ENCODE data around the gene MAEA. TPM values are rescaled to one million over a fixed set of nuclear protein-coding genes. Genes with fewer than 3 reads are reported as not detected.
"Not testable (repeated sequence)": the region's sequence is repeated elsewhere in the genome, so short reads cannot be mapped to it uniquely, and the experiment has no call there.

MAEA gene
- total RNA-seq, 1 experiment from 2014 or later, result 75.0 TPM

- DNase-seq (ENCODE audit: low read depth), result not testable (repeated sequence)
Observed at GRCh38 chr4:1333851-1334578, 44.3 kb downstream of the MAEA start.

DNA sequence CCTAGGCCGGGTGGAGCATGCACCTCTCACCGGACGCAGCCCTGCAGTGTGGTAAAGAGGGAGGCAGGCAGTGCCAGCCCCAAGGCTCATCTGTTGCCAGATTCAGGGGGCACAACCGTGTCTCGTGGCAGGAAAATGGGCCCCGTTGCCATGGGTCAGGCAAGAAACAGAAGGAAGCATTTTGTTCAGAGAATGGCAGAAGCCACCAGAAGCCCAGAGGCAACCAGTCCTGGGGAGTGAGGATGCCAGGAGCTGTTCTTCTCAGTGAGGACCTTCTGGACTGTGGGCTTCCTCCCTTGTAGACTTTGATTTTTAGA is 44.8 kb downstream of the MAEA start:
- no peak for DNase-seq (ENCODE audit: low read depth)

GRCh38 chr4:1335193-1335883 is 45.6 kb downstream of the MAEA start:
- DNase-seq (ENCODE audit: low read depth), result not testable (repeated sequence)

- DNase-seq (ENCODE audit: low read depth), result peak; percentile 10
Observed at GRCh38 chr4:1336088-1336491, 46.4 kb downstream of the MAEA start.

DNA sequence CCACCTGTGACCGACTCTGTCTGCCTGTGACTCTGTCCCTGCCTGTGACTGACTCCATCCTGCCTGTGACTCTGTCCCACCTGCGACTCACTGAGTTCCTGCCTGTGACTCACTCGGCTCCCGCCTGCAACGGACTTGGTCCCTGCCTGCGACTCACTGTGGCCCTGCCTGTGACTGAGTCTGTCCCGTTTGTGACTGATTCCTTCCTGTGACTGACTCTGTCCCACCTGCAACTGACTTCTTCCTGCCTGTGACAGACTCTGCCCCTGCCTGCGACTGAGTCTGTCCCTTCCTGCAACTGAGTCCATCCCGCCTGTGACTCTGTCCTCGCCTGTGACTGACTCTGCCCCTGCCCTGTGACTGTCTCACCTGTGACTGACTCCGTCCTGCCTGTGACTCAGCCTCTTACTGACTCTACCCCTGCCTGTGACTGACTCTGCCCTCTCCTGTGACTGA is 47.7 kb downstream of the MAEA start:
- peak; percentile 62 for DNase-seq (ENCODE audit: low read depth)

GRCh38 chr4:1337951-1338751 is 48.5 kb downstream of the MAEA start:
- DNase-seq (ENCODE audit: low read depth), result no peak

DNA sequence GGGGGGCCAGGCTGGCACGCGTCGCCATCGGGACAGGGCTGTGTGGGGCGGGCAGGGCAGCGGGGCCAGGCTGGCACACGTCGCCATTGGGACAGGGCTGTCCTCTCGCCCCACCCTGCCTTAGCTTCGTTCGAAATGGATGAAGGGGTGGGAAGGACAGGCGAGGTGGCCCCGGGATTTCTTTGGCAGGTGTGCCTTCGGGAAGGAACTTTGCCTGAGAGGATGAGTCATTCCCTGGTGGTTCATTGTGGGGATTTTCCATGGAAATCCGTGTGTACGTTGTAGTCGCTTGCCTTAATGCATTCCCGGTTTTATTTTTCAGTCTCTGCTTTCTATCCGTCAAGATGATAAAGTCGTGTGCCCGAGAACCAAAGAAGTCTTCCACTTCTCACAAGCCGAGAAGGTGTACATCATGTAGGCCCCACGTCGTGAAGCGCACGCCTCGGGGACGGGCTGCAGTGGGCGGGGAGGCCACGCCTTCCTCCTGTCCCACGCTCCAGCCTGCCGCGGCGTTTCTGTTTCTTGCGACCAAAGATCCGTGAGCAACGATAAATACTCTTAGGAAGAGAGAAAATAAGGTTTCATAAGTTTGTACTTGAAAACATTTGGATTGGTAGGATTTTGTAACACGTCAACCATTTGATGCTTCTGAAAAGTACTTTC is 49.2 kb downstream of the MAEA start:
- no peak for DNase-seq (ENCODE audit: low read depth)

DNA sequence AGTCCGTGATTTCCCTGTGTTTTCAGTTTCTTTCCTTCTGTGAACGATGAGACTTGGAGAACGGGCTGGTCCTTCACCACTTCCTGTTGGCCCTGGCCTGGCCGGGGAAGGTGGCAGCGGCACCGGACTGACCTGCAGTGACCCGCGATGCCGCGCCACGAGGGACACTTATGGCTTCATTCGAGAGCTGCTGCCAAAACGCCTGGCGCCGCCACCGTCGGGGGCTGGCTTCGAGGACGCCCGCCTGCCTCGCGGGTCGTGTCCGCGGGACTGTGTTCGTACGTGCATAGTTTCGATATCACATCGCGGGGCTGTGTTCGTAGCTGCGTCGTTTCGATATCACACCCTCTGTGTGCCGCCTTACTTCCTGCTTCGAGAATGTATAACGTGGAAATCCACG is 49.8 kb downstream of the MAEA start:
- no peak for DNase-seq (ENCODE audit: low read depth)

- DNase-seq (ENCODE audit: low read depth), result no peak
Observed at GRCh38 chr4:1340181-1340747, 50.6 kb downstream of the MAEA start.

DNA sequence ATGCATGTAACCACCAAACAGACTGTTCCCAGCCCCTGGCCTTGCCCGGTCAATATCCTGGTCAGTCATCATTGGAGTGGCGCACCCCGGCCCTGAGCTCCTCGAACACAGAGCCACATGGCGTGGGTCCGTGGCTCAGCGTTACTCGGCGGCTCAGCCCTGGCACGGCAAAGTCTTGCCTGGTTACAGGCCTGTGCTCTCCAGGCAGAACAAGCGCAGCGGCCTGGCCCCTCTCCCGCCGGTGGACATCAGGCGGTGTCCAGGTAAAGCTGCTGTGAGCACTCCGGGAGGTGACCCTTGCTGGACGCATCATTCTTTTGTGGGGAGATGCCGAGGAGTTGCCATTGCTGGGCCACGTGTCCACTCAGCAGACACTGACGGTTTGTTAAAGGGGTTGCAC is 51.2 kb downstream of the MAEA start:
- DNase-seq (ENCODE audit: low read depth), result no peak

GRCh38 chr4:1342003-1342402 is 52.3 kb downstream of the MAEA start:
- DNase-seq (ENCODE audit: low read depth), result peak; percentile 56

DNA sequence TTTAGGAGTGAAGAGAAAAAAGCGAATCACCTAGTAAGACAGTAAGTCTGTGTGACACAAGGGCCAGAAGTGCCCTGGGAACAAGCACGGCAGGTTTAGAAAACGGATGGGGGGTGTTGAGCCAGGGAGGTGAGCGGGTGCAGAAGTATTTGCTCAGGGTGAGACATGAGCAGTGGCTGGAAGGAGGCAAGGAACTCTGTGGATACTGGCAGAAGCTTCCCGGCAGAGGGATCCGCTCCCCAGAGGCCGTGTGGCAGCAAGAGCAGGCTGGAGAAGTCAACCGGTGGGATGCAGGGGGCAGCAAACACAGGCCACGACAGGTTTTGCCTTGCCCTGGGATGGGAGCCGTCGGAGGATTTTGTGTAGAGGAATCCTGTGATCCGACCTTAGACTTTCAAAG is 55.0 kb downstream of the MAEA start:
- DNase-seq (ENCODE audit: low read depth), result no peak

DNA sequence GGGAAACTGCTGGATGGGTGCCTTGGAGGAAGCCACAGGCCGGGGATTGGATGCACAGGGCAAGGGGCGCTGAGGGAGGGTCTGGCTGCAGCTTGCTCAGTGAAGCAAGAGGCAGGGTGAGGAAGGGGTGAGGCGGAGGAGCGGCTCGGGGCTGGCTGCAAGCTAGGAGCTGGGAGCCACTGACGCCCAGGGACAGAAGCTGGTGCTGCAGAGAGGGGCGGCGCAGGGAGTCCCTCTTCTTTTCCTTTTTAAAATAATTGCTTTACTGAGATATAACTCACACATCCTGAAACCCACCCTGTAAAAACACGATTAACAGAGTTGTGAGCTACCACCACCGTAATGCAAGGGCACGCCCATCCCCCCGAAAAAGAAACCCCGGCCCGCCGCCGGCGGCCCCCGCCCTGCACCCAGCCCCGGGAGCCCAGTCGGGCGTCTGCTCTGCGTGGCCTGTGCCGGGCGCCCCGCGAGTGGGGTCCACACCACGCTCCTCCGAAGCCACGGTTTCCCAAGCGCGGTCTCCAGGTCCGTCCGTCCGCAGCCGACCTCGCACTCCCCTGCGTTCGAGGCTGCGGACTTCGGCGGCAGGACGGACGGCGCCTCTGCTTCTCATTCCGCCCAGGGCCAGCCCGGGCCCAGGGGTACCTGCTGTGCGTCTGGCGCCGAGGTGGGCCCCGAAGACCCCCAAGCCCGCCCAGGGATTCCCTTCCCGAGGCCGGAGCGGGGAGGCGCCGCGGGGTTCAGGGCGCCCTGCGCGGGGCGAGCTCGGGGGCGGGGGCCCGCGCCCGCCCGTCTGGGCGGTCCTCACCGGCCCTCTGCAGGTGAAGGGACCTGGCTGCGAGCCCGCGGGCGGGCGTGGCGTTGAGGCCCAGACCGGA is 56.5 kb downstream of the MAEA start:
- peak; percentile 34 for DNase-seq (ENCODE audit: low read depth)

DNA sequence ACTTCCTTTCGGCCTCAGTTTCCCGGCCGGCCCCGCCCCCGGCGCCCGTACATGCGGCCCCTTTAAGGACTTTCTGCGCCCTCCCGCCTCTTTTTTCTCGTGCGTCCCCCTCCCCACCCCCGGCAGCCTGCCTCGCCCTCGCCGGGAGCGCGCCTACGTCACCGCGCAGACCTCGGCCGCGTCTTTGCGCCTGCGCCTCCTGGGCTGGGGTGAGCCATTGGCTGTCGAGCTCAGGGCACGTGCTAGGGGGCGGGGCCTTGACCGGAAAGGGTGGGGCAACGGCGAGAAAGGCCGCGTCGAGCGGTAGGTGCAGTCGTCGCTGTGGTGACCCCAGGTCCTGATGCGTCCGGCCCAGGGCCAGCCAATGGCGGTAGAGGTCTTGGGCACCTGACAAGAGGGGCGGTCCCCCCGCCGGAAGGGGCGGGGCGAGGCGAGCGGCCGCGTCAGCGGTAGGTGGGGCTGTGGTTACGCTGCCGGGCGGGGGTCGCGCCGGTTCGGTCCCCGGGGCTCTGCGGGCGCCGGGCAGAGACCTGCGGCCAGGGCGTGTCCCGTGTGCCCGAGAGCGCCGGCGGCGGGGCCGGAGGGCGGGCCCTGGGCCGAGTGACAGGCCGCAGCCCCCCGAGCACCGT is 57.2 kb downstream of the MAEA start, which contains the start of gene UVSSA:
TSS of gene UVSSA (plus strand) at position 428 of the 629 bp plus-strand sequence. CDS start 884 bp downstream, outside the sequence.
- peak; percentile 98 for DNase-seq (ENCODE audit: low read depth)

GRCh38 chr4:1347410-1347864 is 57.7 kb downstream of the MAEA start:
- peak; percentile 80 for DNase-seq (ENCODE audit: low read depth)

DNA sequence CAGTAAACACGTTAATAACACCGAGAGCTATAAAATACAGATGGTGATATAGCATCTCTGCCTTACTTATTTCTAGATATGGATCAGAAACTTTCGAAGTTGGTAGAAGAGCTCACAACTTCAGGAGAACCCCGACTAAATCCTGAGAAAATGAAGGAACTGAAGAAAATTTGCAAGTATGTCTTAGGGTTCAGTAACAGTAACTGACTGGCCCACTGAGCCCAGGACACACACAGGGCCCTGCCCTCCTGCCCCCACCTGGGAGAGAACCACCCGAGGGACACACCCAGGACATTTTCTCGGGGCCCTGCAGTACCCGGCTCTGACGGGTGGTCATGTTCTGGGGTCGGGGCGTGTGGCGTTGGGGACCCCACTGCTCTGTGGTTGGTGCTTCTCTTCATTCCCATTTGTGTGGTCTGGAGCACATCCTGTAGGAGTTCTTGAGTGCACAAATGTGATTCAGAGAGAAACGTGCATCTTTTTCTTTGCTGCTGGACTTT is 58.4 kb downstream of the MAEA start:
- no peak for DNase-seq (ENCODE audit: low read depth)

GRCh38 chr4:1348746-1349145 is 59.1 kb downstream of the MAEA start:
- DNase-seq (ENCODE audit: low read depth), result no peak

GRCh38 chr4:1349359-1350168 is 59.9 kb downstream of the MAEA start:
- no peak for DNase-seq (ENCODE audit: low read depth)

GRCh38 chr4:1350169-1350520 is 60.5 kb downstream of the MAEA start:
- DNase-seq (ENCODE audit: low read depth), result no peak
